Body of pancreas (tissue), 4 donors: ENCODE results near the gene CA5A. TPM values are rescaled to one million over a fixed set of nuclear protein-coding genes. Genes with fewer than 3 reads are reported as not detected.
A peak's percentile ranks its signal among the peaks of the same experiment; 100 is the strongest.
"Not testable (repeated sequence)": the region's sequence is repeated elsewhere in the genome, so short reads cannot be mapped to it uniquely, and the experiment has no call there.

Experiments
- ATAC-seq: fragments of 150-250 bp; one replicate; pipeline ENCODE4 v1.9.1; 2016
- DNase-seq, 4 donors: peaks; one replicate each; pipeline ENCODE4 v3.0.0-alpha.2; 2019
- H3K27ac ChIP-seq, 4 donors: fragments of 200-600 bp; sonication (generic); 1 replicate in 3 of 4; 2 replicates in 1 of 4; pipeline versions ENCODE4 v1.5.1 to v1.6.1; 2016 to 2019; ENCODE audit warnings: mild to moderate bottlenecking in 1 of 4, mixed read lengths in 1 of 4, moderate library complexity in 1 of 4
- H3K27me3 ChIP-seq, 2 donors: fragments of 200-600 bp; sonication (generic); one replicate each; pipeline ENCODE4 v1.6.0; 2016; ENCODE audit warnings: mild to moderate bottlenecking in 1 of 2
- H3K36me3 ChIP-seq, 2 donors: fragments of 200-600 bp; sonication (generic); replicated peaks in 1 of 2; 2 replicates each; pipeline ENCODE4 v1.5.1; 2016; ENCODE audit warnings: low read depth in 2 of 2; ENCODE audit not compliant: insufficient read depth in 1 of 2
- H3K4me1 ChIP-seq: fragments of 200-600 bp; sonication (generic); one replicate; pipeline ENCODE4 v1.6.0; 2016
- H3K4me3 ChIP-seq, 2 donors: fragments of 200-600 bp; sonication (generic); 1 replicate in 1 of 2; 2 replicates in 1 of 2; pipeline ENCODE4 v1.5.1; 2016 to 2019
- H3K9me3 ChIP-seq, 3 donors: fragments of 200-600 bp; sonication (generic); 1 replicate in 2 of 3; 2 replicates in 1 of 3; pipeline ENCODE4 v1.5.1; 2016
- POLR2A ChIP-seq, 3 donors: fragments of 450-650 bp; IDR thresholded peaks; one replicate each; pipeline ENCODE4 v1.6.1; 2016; ENCODE audit warnings: antibody characterized with exemption in 3 of 3, mild to moderate bottlenecking in 2 of 3
- WGBS, 2 donors: methylation state at CpG; one replicate each; pipeline ENCODE4 v1.1.5; 2017; 5-methylcytosine and 5-hydroxymethylcytosine counted together
- intact Hi-C: fragments of 100-400 bp; cut with DNase I; formaldehyde crosslinking; loops from one replicate; pipeline ENCODE4 v1.15.1; 2023
- total RNA-seq, 2 donors: library from RNA; depleted of rRNA; stranded (reverse); fragments of >200 nt; gene quantifications; one replicate each; pipeline ENCODE4 v1.1.0, GENCODE V29; 2016
- TF ChIP-seq, protein P1 (sequence below), 7 experiments: fragments of 450-650 bp in 4 of 7; fragments of 200-600 bp in 3 of 7; sonication (generic) in 3 of 7; IDR thresholded peaks; one replicate each; pipeline ENCODE4 v1.5.1; 2016 to 2019; ENCODE audit warnings: antibody characterized with exemption in 7 of 7

CA5A gene
- total RNA-seq, 2 donors from 2014 or later: not detected

DNA sequence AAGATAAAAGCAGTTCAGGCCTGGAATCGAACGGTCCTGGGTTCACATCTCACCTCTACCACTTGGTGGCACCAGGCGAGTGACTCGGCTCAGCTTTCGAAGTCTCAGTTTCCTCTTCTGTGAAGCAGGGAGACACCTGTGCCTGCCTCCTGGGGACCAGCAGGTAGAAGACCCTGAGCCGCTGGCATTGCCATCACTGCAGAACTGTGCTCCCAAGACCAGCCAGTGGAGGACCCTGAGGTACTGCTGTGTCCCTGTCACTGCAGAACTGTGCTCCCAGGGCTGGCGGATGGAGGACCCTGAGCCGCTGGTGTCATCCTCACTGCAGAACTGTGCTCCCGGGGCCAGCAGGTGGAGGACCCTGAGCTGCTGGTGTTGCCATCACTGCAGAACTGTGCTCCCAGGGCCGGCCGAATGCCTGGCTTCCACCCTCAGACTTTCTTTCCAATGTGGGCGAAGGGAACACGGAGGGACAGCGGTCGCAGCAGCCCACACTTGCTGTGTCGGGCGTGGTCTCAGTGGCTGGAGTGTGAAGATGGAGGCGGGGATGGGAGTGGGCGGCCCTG lies 58.3 kb downstream of the CA5A start:
- H3K36me3 ChIP-seq: no peaks in the 10 kb centered on the region
- intact Hi-C loops: no loop called here
- H3K27me3 ChIP-seq: no peaks in the 10 kb centered on the region
- peaks cover 29% of the 10 kb centered on the region for H3K4me1 ChIP-seq
- peak overlapping the region in 3 of 4 donors; percentile 20 to 47 (median 31) for H3K27ac ChIP-seq
- no peak for TF ChIP-seq POLR2A (IDR thresholded peaks at IDR 0.05)
- TF ChIP-seq, protein P1, sequence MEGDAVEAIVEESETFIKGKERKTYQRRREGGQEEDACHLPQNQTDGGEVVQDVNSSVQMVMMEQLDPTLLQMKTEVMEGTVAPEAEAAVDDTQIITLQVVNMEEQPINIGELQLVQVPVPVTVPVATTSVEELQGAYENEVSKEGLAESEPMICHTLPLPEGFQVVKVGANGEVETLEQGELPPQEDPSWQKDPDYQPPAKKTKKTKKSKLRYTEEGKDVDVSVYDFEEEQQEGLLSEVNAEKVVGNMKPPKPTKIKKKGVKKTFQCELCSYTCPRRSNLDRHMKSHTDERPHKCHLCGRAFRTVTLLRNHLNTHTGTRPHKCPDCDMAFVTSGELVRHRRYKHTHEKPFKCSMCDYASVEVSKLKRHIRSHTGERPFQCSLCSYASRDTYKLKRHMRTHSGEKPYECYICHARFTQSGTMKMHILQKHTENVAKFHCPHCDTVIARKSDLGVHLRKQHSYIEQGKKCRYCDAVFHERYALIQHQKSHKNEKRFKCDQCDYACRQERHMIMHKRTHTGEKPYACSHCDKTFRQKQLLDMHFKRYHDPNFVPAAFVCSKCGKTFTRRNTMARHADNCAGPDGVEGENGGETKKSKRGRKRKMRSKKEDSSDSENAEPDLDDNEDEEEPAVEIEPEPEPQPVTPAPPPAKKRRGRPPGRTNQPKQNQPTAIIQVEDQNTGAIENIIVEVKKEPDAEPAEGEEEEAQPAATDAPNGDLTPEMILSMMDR (IDR thresholded peaks at IDR 0.05): no peak
- H3K4me3 ChIP-seq: no peak overlapping the region
- no peaks in the 10 kb centered on the region for H3K9me3 ChIP-seq
- 81 to 84% methylated on average over 11 to 19 of the region's 19 CpGs for WGBS, 2 donors
- DNase-seq (no peak), ATAC-seq (peak; percentile 17)

DNA sequence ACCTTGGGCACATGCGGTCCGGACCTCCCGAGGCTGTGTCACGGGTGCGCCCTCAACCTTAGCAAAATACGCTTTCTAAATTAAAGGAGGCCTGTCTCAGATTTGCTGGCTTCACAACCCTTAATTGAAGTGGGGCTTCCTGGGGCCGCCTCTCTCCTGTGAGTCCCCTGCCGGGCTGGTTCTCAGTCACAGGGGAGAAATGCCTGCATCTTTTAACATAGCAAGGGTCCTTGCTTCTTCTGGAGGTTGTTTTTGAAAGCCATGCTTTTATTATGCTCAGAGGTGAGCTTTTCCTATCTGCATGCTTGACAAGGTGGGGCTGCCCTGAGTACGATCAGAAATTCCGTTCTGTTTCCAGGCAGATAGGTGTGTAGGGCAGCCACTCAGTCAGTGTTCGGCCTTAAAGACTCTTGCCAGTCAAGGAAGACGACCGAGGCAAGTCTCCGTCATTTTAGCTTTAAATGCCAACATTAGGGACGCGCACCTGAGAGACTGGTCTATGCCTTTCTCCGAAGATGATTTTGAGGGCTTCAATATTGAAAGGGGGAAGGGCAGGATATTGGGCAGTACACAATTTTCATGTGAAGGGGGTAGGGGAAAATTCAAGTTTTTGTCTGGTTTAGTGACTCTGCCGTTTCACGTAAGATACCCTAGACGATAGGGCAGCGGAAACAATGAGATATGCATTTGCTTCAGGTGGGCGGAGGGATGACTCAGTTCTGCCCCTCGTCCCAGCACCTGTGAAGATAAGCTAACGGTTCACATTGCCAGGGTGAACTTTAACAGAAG lies 61.5 kb downstream of the CA5A start:
- Histone ChIP-seq H3K9me3 (no peaks in the 10 kb centered on the region), H3K27me3 (no peaks in the 10 kb centered on the region), H3K4me1 (peaks cover 26% of the 10 kb centered on the region), H3K4me3 (no peak overlapping the region), H3K27ac (no peak overlapping the region), H3K36me3 (no peaks in the 10 kb centered on the region)
- no peak for TF ChIP-seq POLR2A (IDR thresholded peaks at IDR 0.05)
- TF ChIP-seq, protein P1 (IDR thresholded peaks at IDR 0.05): no peak
- WGBS, 2 donors: 71 to 77% methylated on average over 24 of the region's 24 CpGs
- ATAC-seq (no peak), DNase-seq (no peak)
- intact Hi-C loops: loop anchor here (5.0 kb wide), 1 partner anchor 93 kb away; no protein-coding TSS in a partner anchor

DNA sequence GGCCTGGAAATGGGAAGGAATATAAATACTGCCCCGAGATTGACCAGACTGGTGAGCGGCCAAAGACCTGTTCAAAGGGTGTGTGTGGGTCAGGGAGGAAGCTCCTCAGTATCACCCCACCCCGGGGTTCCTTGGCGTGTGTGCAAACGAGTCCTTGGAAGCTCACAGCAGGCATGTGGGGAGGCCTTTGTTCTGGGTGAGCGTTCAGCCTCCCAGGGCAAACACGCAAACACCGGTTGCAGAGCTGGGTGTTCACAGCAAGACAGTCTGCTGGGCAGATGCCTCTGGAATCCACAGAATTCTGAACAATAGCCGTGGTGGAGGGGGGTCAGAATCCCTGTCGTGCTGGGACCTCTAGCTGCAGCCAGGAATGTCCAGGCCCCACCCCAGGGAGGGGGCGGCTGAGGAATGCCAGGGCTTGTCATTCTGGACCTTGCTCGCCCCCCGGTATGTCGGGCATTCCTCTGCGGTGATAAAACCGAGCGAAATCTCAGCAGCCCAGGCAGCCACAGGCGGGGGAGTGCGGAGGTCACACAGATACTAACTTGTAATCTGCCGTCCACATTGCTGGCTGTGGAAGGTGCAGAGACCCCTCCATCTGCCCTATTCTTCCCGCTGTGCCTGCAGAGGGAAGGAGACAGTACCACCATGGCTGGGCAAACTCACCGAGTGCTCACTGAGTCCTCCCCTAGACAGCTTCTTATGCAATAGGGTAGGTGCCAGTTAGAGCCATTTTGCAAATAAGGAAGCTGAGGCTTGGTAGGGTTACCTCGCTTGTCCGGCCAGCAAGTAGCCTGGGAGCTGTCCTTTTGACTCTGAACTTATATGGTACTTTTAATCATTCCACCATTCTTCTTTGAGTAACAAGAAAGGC lies 65.7 kb downstream of the CA5A start:
- H3K36me3 ChIP-seq, H3K9me3 ChIP-seq, H3K4me3 ChIP-seq, H3K27me3 ChIP-seq: not testable (repeated sequence)
- H3K4me1 ChIP-seq: peaks cover 28% of the 10 kb centered on the region
- DNase-seq (peak in 1 of 4 donors; percentile 46), ATAC-seq (peak; percentile 13)
- WGBS, 2 donors: 77 to 85% methylated on average over 17 to 24 of the region's 24 CpGs
- intact Hi-C loops: loop anchor here (5.0 kb wide), 1 partner anchor 88 kb away; no protein-coding TSS in a partner anchor
- peak overlapping the region in 2 of 4 donors; percentile 52 to 63 for H3K27ac ChIP-seq

DNA sequence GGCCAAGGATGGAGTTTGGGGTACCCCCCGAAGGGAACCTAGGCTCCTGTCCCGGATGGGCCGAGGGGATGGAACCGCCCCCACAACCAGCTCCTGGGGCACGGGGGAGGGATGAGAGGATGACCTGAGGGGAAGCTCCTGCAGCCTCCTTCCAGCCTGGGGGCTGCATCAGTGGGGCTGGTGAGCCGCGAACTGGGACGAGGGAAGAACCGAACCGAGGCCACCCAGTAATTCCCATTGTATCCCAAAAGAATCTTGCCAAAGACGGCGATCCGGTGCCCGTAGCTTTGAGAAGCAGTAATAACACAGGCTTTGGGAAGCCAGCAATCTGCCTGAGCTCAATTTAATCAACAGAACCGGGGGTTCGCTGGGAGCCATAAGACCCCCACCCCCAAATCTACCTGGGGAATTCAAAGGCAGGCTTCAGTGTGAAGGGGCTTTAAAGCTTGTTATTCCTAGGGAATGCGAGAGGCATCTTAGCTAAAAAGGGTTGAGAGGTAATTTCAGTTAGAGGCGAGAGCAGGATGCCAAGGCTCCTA lies 66.4 kb downstream of the CA5A start:
- DNase-seq, H3K27me3 ChIP-seq, H3K9me3 ChIP-seq, ATAC-seq, H3K36me3 ChIP-seq, H3K4me3 ChIP-seq: not testable (repeated sequence)
- WGBS, 2 donors: 93 to 96% methylated on average over 13 to 14 of the region's 18 CpGs
- intact Hi-C loops: loop anchor here (5.0 kb wide), 1 partner anchor 88 kb away; no protein-coding TSS in a partner anchor
- H3K4me1 ChIP-seq: peaks cover 29% of the 10 kb centered on the region
- H3K27ac ChIP-seq: peak overlapping the region in 2 of 4 donors; percentile 52 to 63

DNA sequence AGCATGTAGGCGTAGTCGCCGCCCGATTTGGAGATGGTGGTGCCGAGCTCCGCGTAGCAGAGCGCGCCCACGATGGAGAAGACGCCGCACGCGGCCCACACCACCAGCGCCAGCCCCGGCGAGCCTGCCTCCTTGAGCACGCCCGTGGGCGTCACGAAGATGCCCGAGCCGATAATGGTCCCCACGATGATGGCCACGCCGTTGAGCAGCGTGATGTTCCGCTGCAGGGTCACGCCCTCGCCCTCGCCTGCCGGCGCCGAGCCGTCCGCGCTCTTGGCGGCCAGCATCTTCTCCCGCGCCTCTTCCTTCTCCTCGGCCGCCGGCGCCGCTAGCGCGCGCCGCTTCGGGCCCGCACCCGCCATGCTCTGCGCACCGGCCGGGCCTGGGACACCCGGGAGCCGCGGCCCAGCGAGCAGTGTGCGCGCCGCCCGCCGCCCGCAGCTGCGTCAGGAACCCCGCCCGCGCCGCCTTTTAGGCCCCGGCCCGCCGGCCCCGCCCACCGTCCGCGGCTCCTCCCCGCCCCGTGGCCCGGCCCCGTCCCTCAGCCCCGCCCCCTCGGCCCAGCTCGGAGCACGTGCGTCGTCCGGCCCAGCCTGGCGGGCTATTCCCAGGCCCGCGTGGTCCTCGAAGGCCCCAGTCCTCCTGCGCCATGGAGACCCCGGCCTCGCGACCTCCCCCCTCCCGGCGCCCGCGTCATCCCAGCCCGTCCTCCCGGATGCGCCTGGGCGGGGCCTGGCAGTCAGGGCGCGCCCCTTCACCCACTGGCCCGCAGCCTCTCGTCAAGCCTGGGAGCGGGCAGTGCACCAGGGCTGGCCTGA lies 67.1 kb downstream of the CA5A start, which contains the start of gene SLC7A5:
TSS of gene SLC7A5 (minus strand) at position 447 of the 818 bp plus-strand sequence. CDS start at position 362, 85 bp downstream.
- DNase-seq: peak; percentile 70 to 78 (median 76)
- H3K4me3 ChIP-seq, intact Hi-C loops, H3K36me3 ChIP-seq, H3K27me3 ChIP-seq, H3K9me3 ChIP-seq: not testable (repeated sequence)
- H3K27ac ChIP-seq: peak within 1 kb of the TSS in 2 of 4 donors; percentile 52 to 63
- peak in 2 of 3 donors; percentile 15 to 25 for TF ChIP-seq POLR2A (IDR thresholded peaks at IDR 0.05)
- H3K4me1 ChIP-seq: peaks cover 36% of the 10 kb centered on the region
- WGBS, 2 donors: 9% methylated on average over 72 of the region's 109 CpGs; no CpG with 5 or more reads in 1 of the 2 donors
- ATAC-seq: peak; percentile 65

DNA sequence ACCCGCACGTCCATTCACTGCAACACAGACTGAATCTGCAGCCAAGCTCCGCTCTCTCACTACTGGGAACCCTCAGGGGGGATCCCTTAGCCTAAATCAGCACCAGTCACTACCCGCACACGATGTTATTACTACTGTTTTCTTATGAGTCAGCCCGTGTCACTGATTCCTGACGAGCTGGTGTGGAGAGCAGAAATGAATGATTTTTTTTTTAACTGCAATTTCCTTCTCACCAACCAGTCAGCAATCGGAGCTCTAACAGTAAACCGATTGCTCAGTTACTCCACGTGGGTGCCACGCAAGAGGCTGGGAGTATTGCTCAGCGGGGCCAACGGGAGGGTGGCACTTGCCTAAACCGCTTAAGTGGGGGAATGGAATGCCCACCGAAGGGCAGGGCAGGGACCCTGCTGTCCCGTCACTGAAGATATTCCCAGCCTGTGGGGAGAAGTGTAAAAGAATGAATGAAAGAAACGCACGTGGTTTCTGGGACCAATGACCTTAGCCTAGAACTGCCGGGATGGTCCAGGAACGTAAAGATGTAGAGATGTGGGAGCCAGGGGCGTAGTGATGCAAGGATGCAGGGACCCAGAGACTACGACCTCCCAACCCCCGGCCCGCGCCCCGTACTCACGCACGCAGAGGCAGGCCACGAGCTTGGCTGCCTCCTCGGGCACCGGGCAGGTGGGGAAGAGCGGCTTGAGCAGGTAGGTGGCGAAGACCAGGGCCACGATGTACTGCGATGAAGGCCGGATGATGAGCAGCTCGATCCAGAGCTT lies 67.9 kb downstream of the CA5A start:
- peak overlapping the region in 1 of 4 donors; percentile 34 for H3K27ac ChIP-seq
- DNase-seq (peak in 1 of 4 donors; percentile 48), ATAC-seq (peak; percentile 15)
- H3K9me3 ChIP-seq, intact Hi-C loops, H3K4me3 ChIP-seq, H3K36me3 ChIP-seq, H3K27me3 ChIP-seq: not testable (repeated sequence)
- H3K4me1 ChIP-seq: peaks cover 40% of the 10 kb centered on the region
- 22 to 30% methylated on average over 36 to 37 of the region's 37 CpGs for WGBS, 2 donors

DNA sequence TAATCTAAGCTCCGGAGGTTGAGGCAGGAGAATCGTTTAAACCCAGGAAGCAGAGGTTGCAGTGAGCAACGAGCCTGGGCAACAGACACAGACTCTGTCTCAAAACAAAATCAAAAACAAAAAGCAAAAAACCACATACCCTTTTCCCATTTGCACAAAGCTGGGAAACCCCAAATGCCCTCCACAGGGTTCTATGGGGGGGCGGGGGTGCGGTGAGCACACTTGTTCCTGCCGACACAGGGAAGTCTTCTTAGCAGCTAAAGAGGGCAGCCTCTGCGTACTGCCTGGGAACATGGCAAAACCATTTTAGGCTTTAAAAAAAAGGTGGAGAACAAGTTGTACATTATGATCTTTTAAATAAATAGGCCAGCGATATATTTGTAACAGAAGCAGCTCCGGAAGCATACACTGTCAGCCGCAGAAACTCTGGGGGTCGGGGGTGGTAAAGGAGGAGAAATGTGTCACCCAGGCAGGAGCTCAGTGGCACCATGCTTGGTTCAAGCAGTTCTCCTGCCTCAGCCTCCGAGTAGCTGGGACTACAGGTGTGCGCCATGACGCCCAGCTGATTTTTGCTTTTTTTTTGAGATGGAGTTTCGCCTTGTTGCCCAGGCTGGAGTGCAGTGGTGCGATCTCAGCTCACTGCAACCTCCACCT lies 70.3 kb downstream of the CA5A start:
- H3K27ac ChIP-seq, intact Hi-C loops, ATAC-seq, H3K4me3 ChIP-seq, H3K36me3 ChIP-seq, H3K9me3 ChIP-seq, H3K27me3 ChIP-seq: not testable (repeated sequence)
- peak in 1 of 4 donors; percentile 22 for DNase-seq
- 83 to 86% methylated on average over 12 to 16 of the region's 16 CpGs for WGBS, 2 donors
- peaks cover 51% of the 10 kb centered on the region for H3K4me1 ChIP-seq
